Type B pancreatic cell (in vitro differentiated cells): ENCODE data around the gene SCN9A. TPM values are rescaled to one million over a fixed set of nuclear protein-coding genes. Genes with fewer than 3 reads are reported as not detected.

Source experiments
- DNase-seq: peaks from one replicate; pipeline ENCODE4 v3.0.0; 2021; ENCODE audit warnings: mixed read lengths; ENCODE audit not compliant: unreplicated experiment; ENCODE audit errors: extremely low spot score
- H3K27ac Mint-ChIP-seq: 2 replicates; pipeline ENCODE4 v1.8.0; 2021; ENCODE audit warnings: mild to moderate bottlenecking, mixed read lengths
- H3K27me3 Mint-ChIP-seq: 2 replicates; pipeline ENCODE4 v1.8.0; 2021; ENCODE audit warnings: mixed read lengths
- H3K36me3 Mint-ChIP-seq: 2 replicates; pipeline ENCODE4 v1.8.0; 2021; ENCODE audit warnings: mixed read lengths
- H3K4me1 Mint-ChIP-seq: one replicate; pipeline ENCODE4 v1.8.0; 2021; ENCODE audit warnings: mixed read lengths; ENCODE audit not compliant: unreplicated experiment
- H3K4me3 Mint-ChIP-seq: 2 replicates; pipeline ENCODE4 v1.8.0; 2021; ENCODE audit warnings: mild to moderate bottlenecking, mixed read lengths
- H3K9me3 Mint-ChIP-seq: 2 replicates; pipeline ENCODE4 v1.8.0; 2021; ENCODE audit warnings: mixed read lengths
- CTCF ChIP-seq: fragments of 200-600 bp; sonication (generic); conservative IDR thresholded peaks from 2 replicates; pipeline ENCODE4 v1.5.0; 2021; ENCODE audit warnings: antibody characterized with exemption, mild to moderate bottlenecking
- total RNA-seq: library from RNA; stranded (reverse); gene quantifications from 2 replicates; pipeline ENCODE4 v1.2.1, GENCODE V29; 2021; ENCODE audit warnings: low replicate concordance

The SCN9A gene
- total RNA-seq, 1 donor from 2014 or later, result 6.2 TPM

GRCh38 chr2:166357068-166357949 is 18.4 kb downstream of the SCN9A start:
- H3K27ac Mint-ChIP-seq, result no peak overlapping the region
- no peaks in the 10 kb centered on the region for H3K36me3 Mint-ChIP-seq
- H3K4me1 Mint-ChIP-seq, result peaks cover 5% of the 10 kb centered on the region
- DNase-seq, result no peak
- no peaks in the 10 kb centered on the region for H3K27me3 Mint-ChIP-seq
- no peak for TF ChIP-seq CTCF
- no peaks in the 10 kb centered on the region for H3K9me3 Mint-ChIP-seq
- no peak overlapping the region for H3K4me3 Mint-ChIP-seq

DNA sequence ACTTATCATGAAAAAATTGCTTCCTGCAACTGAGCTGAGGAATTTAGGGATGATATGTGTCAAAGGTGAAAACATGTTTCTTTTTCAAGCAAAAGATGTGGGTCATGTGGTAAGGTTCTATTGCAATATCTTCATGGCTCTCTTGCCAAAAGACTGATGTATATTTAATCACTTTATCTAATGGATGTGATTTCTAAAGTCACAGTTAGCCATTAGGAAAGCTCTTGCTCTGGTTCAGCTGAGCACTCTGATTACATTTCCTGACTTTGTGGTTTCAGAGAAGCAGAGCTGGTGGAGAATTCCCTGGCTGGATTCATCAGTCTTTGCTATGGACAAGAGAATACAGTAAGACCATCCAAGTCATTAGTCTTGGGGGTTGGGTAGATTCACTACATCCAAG is 24.4 kb downstream of the SCN9A start:
- no peaks in the 10 kb centered on the region for H3K9me3 Mint-ChIP-seq
- no peaks in the 10 kb centered on the region for H3K27me3 Mint-ChIP-seq
- TF ChIP-seq CTCF, result no peak
- no peak for DNase-seq
- peaks cover 5% of the 10 kb centered on the region for H3K4me1 Mint-ChIP-seq
- no peaks in the 10 kb centered on the region for H3K36me3 Mint-ChIP-seq
- no peak overlapping the region for H3K4me3 Mint-ChIP-seq
- no peak overlapping the region for H3K27ac Mint-ChIP-seq

DNA sequence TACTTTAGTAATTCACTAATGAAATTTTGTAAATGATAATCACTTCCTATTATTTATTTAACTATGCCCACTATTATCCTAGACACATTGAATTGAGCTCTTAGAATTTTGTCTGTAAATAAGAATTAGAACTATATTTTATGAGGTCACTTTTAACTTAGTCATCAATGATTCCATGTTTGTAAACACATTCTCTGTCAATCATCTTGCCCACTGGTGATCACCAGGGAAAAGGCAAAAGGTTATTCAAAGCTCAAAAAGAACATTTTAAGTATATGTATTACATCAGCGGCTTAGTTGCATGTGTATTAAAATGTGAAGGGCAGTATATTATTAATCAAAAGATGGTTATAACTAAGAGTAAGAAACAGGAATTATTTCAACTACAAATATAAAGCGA is 25.2 kb downstream of the SCN9A start:
- Mint-ChIP-seq H3K4me3 (no peak overlapping the region), H3K9me3 (no peaks in the 10 kb centered on the region), H3K27me3 (no peaks in the 10 kb centered on the region), H3K36me3 (no peaks in the 10 kb centered on the region), H3K27ac (no peak overlapping the region), H3K4me1 (peaks cover 5% of the 10 kb centered on the region)
- no peak for TF ChIP-seq CTCF
- DNase-seq, result no peak

- Mint-ChIP-seq H3K36me3 (no peaks in the 10 kb centered on the region), H3K4me1 (peaks cover 10% of the 10 kb centered on the region), H3K27ac (no peak overlapping the region), H3K4me3 (no peak overlapping the region), H3K9me3 (no peaks in the 10 kb centered on the region), H3K27me3 (no peaks in the 10 kb centered on the region)
- DNase-seq, result no peak
- TF ChIP-seq CTCF, result no peak
Measured at GRCh38 chr2:166344286-166345113, 31.2 kb downstream of the SCN9A start.

DNA sequence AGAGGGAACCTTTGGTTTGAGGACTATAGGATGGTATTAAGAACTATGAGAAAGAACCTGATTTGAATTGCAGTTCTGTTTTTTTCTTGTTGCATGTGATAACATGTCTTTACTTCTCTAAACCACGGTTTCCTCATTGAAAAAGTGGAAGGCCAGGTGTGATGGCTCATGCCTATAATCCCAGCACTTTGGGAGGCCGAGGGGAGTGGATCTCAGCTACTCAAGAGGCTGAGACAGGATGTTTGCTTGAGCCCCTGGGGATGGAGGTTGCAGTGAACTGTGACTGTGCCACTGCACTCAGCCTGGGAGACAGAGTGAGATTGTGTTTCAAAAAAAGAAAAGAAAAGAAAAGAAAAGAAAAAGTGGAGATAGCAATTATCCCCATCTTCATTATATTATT is 32.3 kb downstream of the SCN9A start:
- Mint-ChIP-seq H3K27ac (no peak overlapping the region), H3K27me3 (no peaks in the 10 kb centered on the region), H3K4me1 (peaks cover 10% of the 10 kb centered on the region), H3K36me3 (no peaks in the 10 kb centered on the region), H3K9me3 (no peaks in the 10 kb centered on the region), H3K4me3 (no peak overlapping the region)
- DNase-seq, result no peak
- TF ChIP-seq CTCF, result no peak
